ENCODE data around the gene RYR2. TPM values are rescaled to one million over a fixed set of nuclear protein-coding genes. Genes with fewer than 3 reads are reported as not detected.
A peak's percentile ranks its signal among the peaks of the same experiment; 100 is the strongest.

The RYR2 gene
- total and polyA plus RNA-seq, 2 experiments from 2014 or later = 0.50 to 0.95 TPM

DNA sequence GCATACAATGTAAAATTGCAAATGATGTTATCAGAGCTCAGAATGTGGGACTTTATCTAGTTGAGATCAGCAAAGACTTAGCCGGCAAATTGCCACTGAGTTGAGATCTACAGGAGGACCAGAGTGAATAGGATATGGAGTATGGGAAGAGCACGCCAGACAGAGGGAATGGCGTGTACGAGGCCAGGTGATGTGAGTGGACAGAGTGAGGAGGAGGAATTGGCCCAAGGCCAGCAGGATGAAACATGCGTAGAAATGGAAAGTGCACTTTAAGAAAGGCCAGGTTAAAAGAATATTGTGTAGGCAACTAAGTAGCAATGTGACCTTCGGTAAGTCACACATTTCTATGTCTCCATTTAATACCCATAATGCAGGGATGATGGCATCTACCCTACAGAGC lies 637.7 kb downstream of the RYR2 start:
- DNase-seq (ENCODE audit: low spot score) = no peak
- no peaks in the 10 kb centered on the region for H3K4me1 ChIP-seq (ENCODE audit: insufficient read depth)
- no peaks in the 10 kb centered on the region for H3K79me2 ChIP-seq
- H3K27ac ChIP-seq = no peak overlapping the region
- TF ChIP-seq EZH2 (IDR thresholded peaks at IDR 0.05; ENCODE audit: borderline replicate concordance) = no peak
- H4K20me1 ChIP-seq (ENCODE audit: insufficient read depth, poor library complexity, severe bottlenecking) = no peaks in the 10 kb centered on the region
- no peaks in the 10 kb centered on the region for H3K9me3 ChIP-seq (ENCODE audit: low read depth)
- no peak overlapping the region for H2AFZ ChIP-seq
- H3K4me2 ChIP-seq = no peak overlapping the region
- H3K36me3 ChIP-seq (replicated peaks; ENCODE audit: insufficient read depth, low read depth) = no peaks in the 10 kb centered on the region
- no peaks in the 10 kb centered on the region for H3K27me3 ChIP-seq
- 89% methylated on average over 6 of the region's 6 CpGs for WGBS (ENCODE audit: low lambda C conversion rate, missing lambda C conversion rate)
- H3K9me2 ChIP-seq (replicated peaks; ENCODE audit: insufficient read depth) = no peaks in the 10 kb centered on the region
- no peak overlapping the region for H3K4me3 ChIP-seq

DNA sequence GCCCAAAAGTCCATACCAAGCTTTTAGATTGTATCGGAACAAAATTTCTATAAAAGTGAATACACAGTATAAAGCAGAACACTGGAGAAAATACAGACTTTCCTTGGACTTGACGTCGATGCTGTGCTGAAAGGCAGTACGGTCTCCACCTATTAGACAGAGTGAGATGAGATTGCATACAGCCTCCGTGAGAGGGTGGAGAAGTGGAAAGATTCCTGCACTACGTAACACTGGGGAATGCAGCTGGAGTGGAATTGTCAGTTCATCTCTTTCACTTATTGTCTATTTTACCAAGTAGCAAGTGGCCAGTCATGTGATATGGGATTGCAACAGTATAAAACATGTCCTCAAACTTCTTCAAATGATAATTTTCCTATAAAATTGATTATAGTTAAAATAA lies 639.2 kb downstream of the RYR2 start:
- TF ChIP-seq EZH2phosphoT487 (IDR thresholded peaks at IDR 0.05; ENCODE audit: low read depth, severe bottlenecking, unreplicated experiment) (no peak), EZH2 (IDR thresholded peaks at IDR 0.05; ENCODE audit: borderline replicate concordance) (no peak)
- TF ChIP-seq, protein P1, sequence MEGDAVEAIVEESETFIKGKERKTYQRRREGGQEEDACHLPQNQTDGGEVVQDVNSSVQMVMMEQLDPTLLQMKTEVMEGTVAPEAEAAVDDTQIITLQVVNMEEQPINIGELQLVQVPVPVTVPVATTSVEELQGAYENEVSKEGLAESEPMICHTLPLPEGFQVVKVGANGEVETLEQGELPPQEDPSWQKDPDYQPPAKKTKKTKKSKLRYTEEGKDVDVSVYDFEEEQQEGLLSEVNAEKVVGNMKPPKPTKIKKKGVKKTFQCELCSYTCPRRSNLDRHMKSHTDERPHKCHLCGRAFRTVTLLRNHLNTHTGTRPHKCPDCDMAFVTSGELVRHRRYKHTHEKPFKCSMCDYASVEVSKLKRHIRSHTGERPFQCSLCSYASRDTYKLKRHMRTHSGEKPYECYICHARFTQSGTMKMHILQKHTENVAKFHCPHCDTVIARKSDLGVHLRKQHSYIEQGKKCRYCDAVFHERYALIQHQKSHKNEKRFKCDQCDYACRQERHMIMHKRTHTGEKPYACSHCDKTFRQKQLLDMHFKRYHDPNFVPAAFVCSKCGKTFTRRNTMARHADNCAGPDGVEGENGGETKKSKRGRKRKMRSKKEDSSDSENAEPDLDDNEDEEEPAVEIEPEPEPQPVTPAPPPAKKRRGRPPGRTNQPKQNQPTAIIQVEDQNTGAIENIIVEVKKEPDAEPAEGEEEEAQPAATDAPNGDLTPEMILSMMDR (IDR thresholded peaks at IDR 0.05; ENCODE audit: poor library complexity) = no peak
- Histone ChIP-seq H3K79me2 (no peaks in the 10 kb centered on the region), H2AFZ (no peak overlapping the region), H3K4me2 (no peak overlapping the region), H3K36me3 (replicated peaks; ENCODE audit: insufficient read depth, low read depth) (no peaks in the 10 kb centered on the region), H3K4me3 (no peak overlapping the region), H3K9me3 (ENCODE audit: low read depth) (no peaks in the 10 kb centered on the region), H3K27ac (peak overlapping the region; percentile 55), H4K20me1 (ENCODE audit: insufficient read depth, poor library complexity, severe bottlenecking) (no peaks in the 10 kb centered on the region), H3K4me1 (ENCODE audit: insufficient read depth) (peaks cover 4% of the 10 kb centered on the region), H3K9me2 (replicated peaks; ENCODE audit: insufficient read depth) (no peaks in the 10 kb centered on the region), H3K27me3 (no peaks in the 10 kb centered on the region)
- 79% methylated on average over 6 of the region's 6 CpGs for WGBS (ENCODE audit: low lambda C conversion rate, missing lambda C conversion rate)
- DNase-seq (ENCODE audit: low spot score) = peak; percentile 18

DNA sequence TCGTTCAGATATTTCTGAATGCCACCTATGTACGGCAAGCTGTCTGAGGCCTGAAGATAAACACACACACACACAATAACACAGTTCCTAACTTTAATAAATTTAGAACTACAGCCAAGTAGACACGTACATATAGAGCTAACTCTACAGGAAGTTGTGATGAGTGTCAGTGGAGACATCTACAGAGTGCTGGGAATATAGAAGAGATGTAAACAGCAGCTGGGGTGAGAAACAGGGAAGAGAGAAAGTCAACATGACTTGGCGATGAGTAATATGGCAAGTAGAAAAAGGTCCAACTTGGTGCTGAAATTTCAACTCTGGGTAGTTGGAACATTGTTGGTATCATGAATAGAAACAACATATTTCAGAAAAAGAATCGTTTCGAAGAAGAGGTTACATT lies 642.3 kb downstream of the RYR2 start:
- Histone ChIP-seq H3K9me3 (ENCODE audit: low read depth) (no peaks in the 10 kb centered on the region), H3K9me2 (replicated peaks; ENCODE audit: insufficient read depth) (no peaks in the 10 kb centered on the region), H3K36me3 (replicated peaks; ENCODE audit: insufficient read depth, low read depth) (no peaks in the 10 kb centered on the region), H4K20me1 (ENCODE audit: insufficient read depth, poor library complexity, severe bottlenecking) (no peaks in the 10 kb centered on the region), H3K4me3 (no peak overlapping the region), H3K27me3 (no peaks in the 10 kb centered on the region), H3K4me2 (no peak overlapping the region), H3K27ac (no peak overlapping the region), H3K4me1 (ENCODE audit: insufficient read depth) (peaks cover 4% of the 10 kb centered on the region), H3K79me2 (no peaks in the 10 kb centered on the region), H2AFZ (no peak overlapping the region)
- 97% methylated on average over 6 of the region's 6 CpGs for WGBS (ENCODE audit: low lambda C conversion rate, missing lambda C conversion rate)
- TF ChIP-seq EZH2 (IDR thresholded peaks at IDR 0.05; ENCODE audit: borderline replicate concordance) (no peak), EZH2phosphoT487 (IDR thresholded peaks at IDR 0.05; ENCODE audit: low read depth, severe bottlenecking, unreplicated experiment) (no peak)
- TF ChIP-seq, protein P1 (IDR thresholded peaks at IDR 0.05; ENCODE audit: poor library complexity) = no peak
- DNase-seq (ENCODE audit: low spot score) = no peak

DNA sequence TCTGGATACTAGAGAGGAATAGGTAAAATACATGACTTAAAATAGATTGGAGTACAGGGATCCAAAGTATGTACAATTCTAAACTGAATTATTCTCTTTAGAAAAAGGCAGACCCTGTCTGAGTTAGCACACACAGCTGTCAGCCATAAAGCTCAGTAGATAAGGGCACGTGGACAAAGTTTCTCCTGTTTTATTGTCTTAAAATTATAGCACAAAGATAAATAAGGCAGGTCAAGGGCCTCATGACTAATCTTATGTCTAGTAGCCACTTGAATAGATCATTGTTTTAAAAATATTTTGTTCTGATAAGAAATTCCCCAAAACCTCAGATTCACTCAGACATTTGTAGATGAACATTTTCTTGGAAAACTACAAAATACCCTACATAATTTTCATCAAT lies 643.6 kb downstream of the RYR2 start:
- H3K9me2 ChIP-seq (replicated peaks; ENCODE audit: insufficient read depth) = no peaks in the 10 kb centered on the region
- H3K27me3 ChIP-seq = no peaks in the 10 kb centered on the region
- H3K79me2 ChIP-seq = no peaks in the 10 kb centered on the region
- no peak overlapping the region for H2AFZ ChIP-seq
- WGBS (ENCODE audit: low lambda C conversion rate, missing lambda C conversion rate) = 37% methylated on average over 1 of the region's 1 CpG
- H3K4me1 ChIP-seq (ENCODE audit: insufficient read depth) = peaks cover 4% of the 10 kb centered on the region
- no peak overlapping the region for H3K4me3 ChIP-seq
- no peaks in the 10 kb centered on the region for H3K9me3 ChIP-seq (ENCODE audit: low read depth)
- H3K27ac ChIP-seq = no peak overlapping the region
- DNase-seq (ENCODE audit: low spot score) = peak; percentile 21
- no peaks in the 10 kb centered on the region for H3K36me3 ChIP-seq (replicated peaks; ENCODE audit: insufficient read depth, low read depth)
- TF ChIP-seq EZH2 (IDR thresholded peaks at IDR 0.05; ENCODE audit: borderline replicate concordance) (no peak), EZH2phosphoT487 (IDR thresholded peaks at IDR 0.05; ENCODE audit: low read depth, severe bottlenecking, unreplicated experiment) (no peak)
- TF ChIP-seq, protein P1 (IDR thresholded peaks at IDR 0.05; ENCODE audit: poor library complexity) = no peak
- no peaks in the 10 kb centered on the region for H4K20me1 ChIP-seq (ENCODE audit: insufficient read depth, poor library complexity, severe bottlenecking)
- peak overlapping the region; percentile 11 for H3K4me2 ChIP-seq

Data from hepatocyte (in vitro differentiated cells).